Measurements from ENCODE around the gene RHOBTB1. TPM values are rescaled to one million over a fixed set of nuclear protein-coding genes. Genes with fewer than 3 reads are reported as not detected.

The RHOBTB1 gene
- total RNA-seq, 2 experiments from 2014 or later: 0.06 to 0.07 TPM

- DNase-seq: no peak
- peaks cover 12% of the 10 kb centered on the region for H3K4me1 Mint-ChIP-seq
- CTCF ChIA-PET: interaction anchor here (1.0 kb wide), 1 partner anchor 10 kb away, joined by 3 read pairs; no protein-coding TSS in a partner anchor
- no peaks in the 10 kb centered on the region for H3K9me3 Mint-ChIP-seq
- no peak overlapping the region for H3K27ac Mint-ChIP-seq
- POLR2A ChIA-PET: no interaction called here
- no peak overlapping the region for H3K4me3 Mint-ChIP-seq
- H3K36me3 Mint-ChIP-seq (ENCODE audit: low read depth): no peaks in the 10 kb centered on the region
- no peaks in the 10 kb centered on the region for H3K27me3 Mint-ChIP-seq
Measured at GRCh38 chr10:60825520-60825919, 118.5 kb downstream of the RHOBTB1 start.

- Mint-ChIP-seq H3K36me3 (ENCODE audit: low read depth) (no peaks in the 10 kb centered on the region), H3K27ac (no peak overlapping the region), H3K9me3 (no peaks in the 10 kb centered on the region), H3K4me1 (peaks cover 12% of the 10 kb centered on the region), H3K4me3 (no peak overlapping the region), H3K27me3 (peaks cover 2% of the 10 kb centered on the region)
- CTCF ChIA-PET: no interaction called here
- POLR2A ChIA-PET: no interaction called here
- DNase-seq: no peak
Measured at GRCh38 chr10:60823324-60823723, 120.7 kb downstream of the RHOBTB1 start.

GRCh38 chr10:60822809-60823208 lies 121.2 kb downstream of the RHOBTB1 start:
- no peaks in the 10 kb centered on the region for H3K36me3 Mint-ChIP-seq (ENCODE audit: low read depth)
- CTCF ChIA-PET: no interaction called here
- no peak overlapping the region for H3K27ac Mint-ChIP-seq
- POLR2A ChIA-PET: no interaction called here
- H3K4me1 Mint-ChIP-seq: peaks cover 6% of the 10 kb centered on the region
- no peak for DNase-seq
- peaks cover 2% of the 10 kb centered on the region for H3K27me3 Mint-ChIP-seq
- no peak overlapping the region for H3K4me3 Mint-ChIP-seq
- no peaks in the 10 kb centered on the region for H3K9me3 Mint-ChIP-seq

DNA sequence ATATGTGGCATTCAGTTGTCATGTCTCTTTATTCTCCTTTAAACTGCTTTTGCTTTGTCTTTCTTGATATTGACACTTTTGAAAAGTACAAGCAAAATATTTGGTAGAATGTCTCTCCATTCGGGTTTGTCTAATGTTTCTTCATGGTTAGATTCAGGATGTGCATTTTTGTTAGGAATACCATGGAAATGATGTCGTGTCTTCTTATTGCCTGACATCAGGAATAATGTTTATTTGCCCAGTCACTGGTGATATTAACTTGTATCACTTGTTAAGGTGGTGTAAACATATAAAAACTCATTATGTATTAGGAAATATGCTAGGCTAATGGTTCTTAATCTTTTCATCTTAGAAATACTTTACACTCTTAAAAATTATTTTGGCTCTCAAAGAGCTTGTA lies 122.3 kb downstream of the RHOBTB1 start:
- CTCF ChIA-PET: no interaction called here
- POLR2A ChIA-PET: no interaction called here
- no peaks in the 10 kb centered on the region for H3K9me3 Mint-ChIP-seq
- H3K4me1 Mint-ChIP-seq: peaks cover 4% of the 10 kb centered on the region
- no peaks in the 10 kb centered on the region for H3K36me3 Mint-ChIP-seq (ENCODE audit: low read depth)
- no peak overlapping the region for H3K4me3 Mint-ChIP-seq
- DNase-seq: no peak
- no peak overlapping the region for H3K27ac Mint-ChIP-seq
- peaks cover 2% of the 10 kb centered on the region for H3K27me3 Mint-ChIP-seq

GRCh38 chr10:60820093-60820754 lies 123.8 kb downstream of the RHOBTB1 start:
- H3K36me3 Mint-ChIP-seq (ENCODE audit: low read depth): no peaks in the 10 kb centered on the region
- H3K9me3 Mint-ChIP-seq: no peaks in the 10 kb centered on the region
- H3K27ac Mint-ChIP-seq: no peak overlapping the region
- H3K4me1 Mint-ChIP-seq: peaks cover 4% of the 10 kb centered on the region
- peaks cover 2% of the 10 kb centered on the region for H3K27me3 Mint-ChIP-seq
- no peak for DNase-seq
- ChIA-PET POLR2A (no interaction called here), CTCF (no interaction called here)
- no peak overlapping the region for H3K4me3 Mint-ChIP-seq

Other genes starting within 250 kb of the RHOBTB1 start
- 100 to 1,000 TPM; 127 to 132 TPM for gene CDK1, start 165.7 kb downstream of the RHOBTB1 start, total RNA-seq